Tibial artery (tissue), 4 donors: Measurements from ENCODE around the gene ATAD5.
A peak's percentile ranks its signal among the peaks of the same experiment; 100 is the strongest.
"Not testable (repeated sequence)": the region's sequence is repeated elsewhere in the genome, so short reads cannot be mapped to it uniquely, and the experiment has no call there.

Experiments used
- DNase-seq, 2 donors: peaks; one replicate each; pipeline ENCODE4 v3.0.0-alpha.2; 2019
- H3K27ac ChIP-seq, 2 donors: fragments of 200-600 bp; sonication (generic) in 1 of 2; 1 replicate in 1 of 2; 2 replicates in 1 of 2; pipeline ENCODE4 v1.5.1; 2018 to 2019; ENCODE audit warnings: mild to moderate bottlenecking in 1 of 2
- H3K27me3 ChIP-seq, 2 donors: fragments of 200-600 bp; sonication (generic) in 1 of 2; one replicate each; pipeline versions ENCODE4 v1.5.1 to v1.6.0; 2016 to 2019
- H3K36me3 ChIP-seq, 3 donors: fragments of 200-600 bp; sonication (generic) in 2 of 3; one replicate each; pipeline ENCODE4 v1.5.1; 2016 to 2019; ENCODE audit warnings: mild to moderate bottlenecking in 2 of 3
- H3K4me1 ChIP-seq, 4 donors: fragments of 200-600 bp; sonication (generic) in 2 of 4; 1 replicate in 3 of 4; 2 replicates in 1 of 4; pipeline ENCODE4 v1.5.1; 2016 to 2019
- H3K4me3 ChIP-seq, 2 donors: fragments of 200-600 bp; sonication (generic) in 1 of 2; 1 replicate in 1 of 2; 2 replicates in 1 of 2; pipeline ENCODE4 v1.5.1; 2018 to 2019; ENCODE audit warnings: mild to moderate bottlenecking in 2 of 2
- H3K9me3 ChIP-seq, 3 donors: fragments of 200-600 bp; sonication (generic) in 1 of 3; one replicate each; pipeline ENCODE4 v1.5.1; 2016 to 2019
- intact Hi-C: fragments of 100-400 bp; cut with DNase I; formaldehyde crosslinking; loops from one replicate; pipeline ENCODE4 v1.15.0; 2023; ENCODE audit warnings: low total_unique reads
- TF ChIP-seq, protein P1 (sequence below), 2 experiments: fragments of 200-600 bp in 1 of 2; fragments of 450-650 bp in 1 of 2; IDR thresholded peaks; one replicate each; pipeline ENCODE4 v1.5.1; 2017 to 2019; ENCODE audit warnings: antibody characterized with exemption in 2 of 2, mild to moderate bottlenecking in 1 of 2, moderate library complexity in 1 of 2

The ATAD5 gene

DNA sequence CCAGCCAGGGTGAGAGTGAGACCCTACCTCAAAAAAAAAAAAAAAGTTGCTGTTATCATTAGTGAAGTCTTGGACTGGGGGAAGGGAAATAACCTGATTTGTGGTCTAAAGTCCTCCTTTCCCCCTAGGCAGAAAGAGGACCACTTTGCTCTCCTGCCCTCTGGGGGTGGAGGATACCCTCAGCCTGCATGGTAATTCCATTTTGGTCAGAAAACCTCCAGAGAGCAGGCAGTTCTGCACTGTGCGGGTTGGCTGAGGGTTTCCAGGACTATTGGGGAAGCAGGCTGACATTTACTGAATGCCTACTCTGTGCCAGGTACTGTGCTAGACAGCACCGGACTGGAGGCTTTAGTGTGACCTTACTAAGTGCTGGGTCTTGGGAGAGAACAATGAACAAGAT, 92.6 kb downstream of the ATAD5 start:
- Histone ChIP-seq H3K4me3 (no peak overlapping the region), H3K27ac (no peak overlapping the region), H3K4me1 (peaks cover 0 to 19% (median 14%) of the 10 kb centered on the region in 4 donors), H3K36me3 (no peaks in the 10 kb centered on the region), H3K9me3 (no peaks in the 10 kb centered on the region), H3K27me3 (peaks cover 6 to 41% of the 10 kb centered on the region in 2 donors)
- intact Hi-C loops = no loop called here
- DNase-seq = peak in 1 of 2 donors; percentile 20
- TF ChIP-seq, protein P1, sequence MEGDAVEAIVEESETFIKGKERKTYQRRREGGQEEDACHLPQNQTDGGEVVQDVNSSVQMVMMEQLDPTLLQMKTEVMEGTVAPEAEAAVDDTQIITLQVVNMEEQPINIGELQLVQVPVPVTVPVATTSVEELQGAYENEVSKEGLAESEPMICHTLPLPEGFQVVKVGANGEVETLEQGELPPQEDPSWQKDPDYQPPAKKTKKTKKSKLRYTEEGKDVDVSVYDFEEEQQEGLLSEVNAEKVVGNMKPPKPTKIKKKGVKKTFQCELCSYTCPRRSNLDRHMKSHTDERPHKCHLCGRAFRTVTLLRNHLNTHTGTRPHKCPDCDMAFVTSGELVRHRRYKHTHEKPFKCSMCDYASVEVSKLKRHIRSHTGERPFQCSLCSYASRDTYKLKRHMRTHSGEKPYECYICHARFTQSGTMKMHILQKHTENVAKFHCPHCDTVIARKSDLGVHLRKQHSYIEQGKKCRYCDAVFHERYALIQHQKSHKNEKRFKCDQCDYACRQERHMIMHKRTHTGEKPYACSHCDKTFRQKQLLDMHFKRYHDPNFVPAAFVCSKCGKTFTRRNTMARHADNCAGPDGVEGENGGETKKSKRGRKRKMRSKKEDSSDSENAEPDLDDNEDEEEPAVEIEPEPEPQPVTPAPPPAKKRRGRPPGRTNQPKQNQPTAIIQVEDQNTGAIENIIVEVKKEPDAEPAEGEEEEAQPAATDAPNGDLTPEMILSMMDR (IDR thresholded peaks at IDR 0.05) = no peak

DNA sequence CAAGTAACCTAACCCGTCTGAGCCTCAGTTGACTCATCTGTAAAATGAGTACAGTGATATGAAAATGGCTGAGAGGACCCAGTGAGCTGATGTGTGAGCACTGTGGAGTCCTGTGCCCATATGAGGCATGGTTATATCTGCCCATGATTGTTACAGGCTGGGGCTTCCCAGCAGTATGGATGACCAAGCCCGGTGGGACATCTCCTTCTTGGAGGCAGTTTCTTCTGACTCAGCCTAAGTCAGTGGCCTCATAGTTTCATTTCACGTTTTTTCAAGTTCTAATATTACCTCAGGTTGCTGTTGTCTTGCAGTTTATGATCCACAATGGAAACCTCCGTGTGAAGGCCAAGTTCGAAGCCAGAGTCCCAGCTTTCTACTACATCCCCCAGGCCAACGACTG, 94.8 kb downstream of the ATAD5 start:
- H3K9me3 ChIP-seq = no peaks in the 10 kb centered on the region
- H3K27ac ChIP-seq = no peak overlapping the region
- peaks cover 6 to 37% of the 10 kb centered on the region in 2 donors for H3K27me3 ChIP-seq
- H3K4me3 ChIP-seq = no peak overlapping the region
- TF ChIP-seq, protein P1 (IDR thresholded peaks at IDR 0.05) = no peak
- DNase-seq = peak in 1 of 2 donors; percentile 0
- intact Hi-C loops = no loop called here
- no peaks in the 10 kb centered on the region for H3K36me3 ChIP-seq
- H3K4me1 ChIP-seq = peaks cover 0 to 15% (median 13%) of the 10 kb centered on the region in 4 donors

DNA sequence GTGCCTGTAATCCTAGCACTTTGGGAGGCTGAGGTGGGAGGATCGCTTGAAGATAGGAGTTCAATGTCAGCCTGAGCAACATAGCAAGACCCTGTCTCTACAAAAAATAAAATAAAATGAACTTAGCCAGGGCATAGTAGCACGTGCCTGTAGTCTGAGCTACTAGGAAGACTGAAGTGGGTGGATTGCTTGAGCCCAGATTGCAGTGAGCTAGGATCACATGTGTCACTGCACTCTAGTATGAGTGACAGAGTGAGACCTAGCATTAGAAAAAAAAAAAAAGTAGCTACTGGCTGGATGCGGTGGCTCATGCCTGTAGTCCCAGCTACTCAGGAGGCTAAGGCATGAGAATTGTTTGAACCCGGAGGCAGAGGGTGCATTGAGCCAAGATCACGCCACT, 96.0 kb downstream of the ATAD5 start:
- H3K9me3 ChIP-seq = no peaks in the 10 kb centered on the region
- TF ChIP-seq, protein P1 (IDR thresholded peaks at IDR 0.05) = no peak
- H3K36me3 ChIP-seq = no peaks in the 10 kb centered on the region
- no peak overlapping the region for H3K27ac ChIP-seq
- DNase-seq = no peak
- no peak overlapping the region for H3K4me3 ChIP-seq
- intact Hi-C loops = no loop called here
- peaks cover 0 to 25% of the 10 kb centered on the region in 2 donors for H3K27me3 ChIP-seq
- peaks cover 0 to 3% (median under 1%) of the 10 kb centered on the region in 4 donors for H3K4me1 ChIP-seq

DNA sequence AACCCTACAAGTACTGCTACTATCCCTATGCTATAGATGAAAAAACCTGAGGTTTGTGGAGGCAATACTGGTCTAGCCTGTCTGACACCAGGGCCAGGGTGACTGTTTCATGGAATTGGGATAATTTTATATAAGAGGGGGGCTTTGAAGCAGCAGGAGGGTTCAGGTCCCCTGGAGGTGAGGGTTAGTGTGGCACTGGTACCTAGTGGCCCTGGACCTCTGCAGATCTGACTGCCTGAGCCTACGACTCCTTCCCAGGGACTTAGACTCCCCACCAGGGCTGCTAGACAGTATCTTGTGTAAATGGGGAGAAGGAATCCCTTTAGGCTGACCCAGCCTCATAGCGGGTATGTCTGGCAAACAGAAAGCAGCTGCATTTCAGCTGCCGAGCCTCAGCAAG, 96.8 kb downstream of the ATAD5 start:
- intact Hi-C loops = no loop called here
- no peaks in the 10 kb centered on the region for H3K36me3 ChIP-seq
- H3K4me1 ChIP-seq = no peaks in the 10 kb centered on the region
- no peak overlapping the region for H3K27ac ChIP-seq
- TF ChIP-seq, protein P1 (IDR thresholded peaks at IDR 0.05) = no peak
- peaks cover 0 to 22% of the 10 kb centered on the region in 2 donors for H3K27me3 ChIP-seq
- DNase-seq = no peak
- no peaks in the 10 kb centered on the region for H3K9me3 ChIP-seq
- H3K4me3 ChIP-seq = no peak overlapping the region

DNA sequence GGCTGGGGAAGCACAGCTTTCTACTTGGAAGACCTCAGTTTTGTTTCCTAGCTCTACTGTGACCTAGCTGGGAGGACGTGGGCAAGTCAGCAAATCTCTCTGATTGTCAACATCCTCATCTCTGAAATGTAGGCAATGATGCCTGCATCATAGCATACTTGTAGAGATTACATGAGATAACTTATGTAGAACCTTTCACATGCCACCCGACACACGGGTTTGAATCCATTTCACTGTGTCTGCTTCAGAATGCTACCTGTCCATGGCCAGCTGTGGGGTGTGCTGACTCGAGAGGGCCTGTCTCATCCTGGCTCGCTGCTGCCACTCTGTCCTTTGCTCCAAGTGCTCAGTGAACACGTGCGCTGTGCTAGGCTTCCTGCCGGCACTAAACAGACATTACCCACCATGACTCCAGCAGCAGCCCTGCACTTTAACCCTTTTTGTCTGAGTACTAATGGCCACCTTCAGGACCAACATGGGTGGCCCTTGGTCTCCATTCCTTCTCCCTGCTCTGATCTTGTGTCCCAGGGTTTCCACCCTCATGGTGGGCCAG, 97.4 kb downstream of the ATAD5 start:
- intact Hi-C loops = no loop called here
- no peaks in the 10 kb centered on the region for H3K36me3 ChIP-seq

DNA sequence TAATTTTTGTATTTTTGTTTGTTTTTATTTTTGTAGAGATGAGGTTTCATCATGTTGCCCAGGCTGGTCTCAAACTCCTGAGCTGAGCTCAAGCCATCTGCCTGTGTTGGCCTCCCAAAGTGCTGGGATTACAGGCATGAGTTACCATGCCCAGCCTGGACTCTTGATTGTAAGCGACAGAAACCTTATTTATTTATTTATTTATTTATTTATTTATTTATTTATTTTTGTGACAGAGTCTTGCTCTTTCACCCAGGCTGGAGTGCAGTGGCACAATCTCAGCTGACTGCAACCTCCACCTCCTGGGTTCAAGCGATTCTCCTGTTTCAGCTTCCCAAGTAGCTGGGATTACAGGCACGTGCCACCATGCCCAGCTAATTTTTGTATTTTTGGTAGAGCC, 98.1 kb downstream of the ATAD5 start:
- H3K4me3 ChIP-seq, H3K36me3 ChIP-seq, H3K27ac ChIP-seq, H3K4me1 ChIP-seq, DNase-seq, intact Hi-C loops, H3K9me3 ChIP-seq: not testable (repeated sequence)
- H3K27me3 ChIP-seq = peaks cover 0 to 22% of the 10 kb centered on the region in 2 donors

More for the DNA sequence above, 97.4 kb downstream of the ATAD5 start:
- H3K27ac ChIP-seq = no peak overlapping the region
- DNase-seq = no peak
- H3K9me3 ChIP-seq = no peaks in the 10 kb centered on the region
- TF ChIP-seq, protein P1 (IDR thresholded peaks at IDR 0.05) = no peak
- peaks cover 0 to 22% of the 10 kb centered on the region in 2 donors for H3K27me3 ChIP-seq
- no peak overlapping the region for H3K4me3 ChIP-seq
- no peaks in the 10 kb centered on the region for H3K4me1 ChIP-seq
